ENCODE data around the gene ZNF862. TPM values are rescaled to one million over a fixed set of nuclear protein-coding genes. Genes with fewer than 3 reads are reported as not detected.

Gene ZNF862
- total RNA-seq, 1 experiment from 2014 or later = 3.6 TPM

DNA sequence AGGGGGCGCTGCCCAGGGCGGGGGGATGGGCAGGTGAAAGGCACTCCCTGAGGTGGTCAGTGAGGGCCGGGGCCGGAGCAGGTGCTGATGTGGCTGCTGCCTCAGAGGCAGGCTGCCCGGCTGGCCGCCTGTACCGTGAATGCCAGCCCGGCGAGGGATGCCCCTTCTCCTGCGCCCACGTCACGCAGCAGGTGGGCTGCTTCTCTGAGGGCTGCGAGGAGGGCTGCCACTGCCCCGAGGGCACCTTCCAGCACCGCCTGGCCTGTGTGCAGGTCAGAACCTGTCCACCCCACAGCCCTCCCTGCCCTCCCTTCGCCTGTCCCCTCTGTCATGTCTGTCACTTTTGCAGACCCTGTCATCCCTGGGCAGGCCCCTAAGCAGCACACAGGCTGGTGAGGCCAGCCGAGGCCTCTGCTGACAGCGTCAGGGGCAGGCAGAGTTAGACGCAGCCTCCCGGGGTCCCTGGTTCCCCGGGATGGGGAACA, 21.9 kb upstream of the ZNF862 start (continued):
- TF ChIP-seq, protein P1, sequence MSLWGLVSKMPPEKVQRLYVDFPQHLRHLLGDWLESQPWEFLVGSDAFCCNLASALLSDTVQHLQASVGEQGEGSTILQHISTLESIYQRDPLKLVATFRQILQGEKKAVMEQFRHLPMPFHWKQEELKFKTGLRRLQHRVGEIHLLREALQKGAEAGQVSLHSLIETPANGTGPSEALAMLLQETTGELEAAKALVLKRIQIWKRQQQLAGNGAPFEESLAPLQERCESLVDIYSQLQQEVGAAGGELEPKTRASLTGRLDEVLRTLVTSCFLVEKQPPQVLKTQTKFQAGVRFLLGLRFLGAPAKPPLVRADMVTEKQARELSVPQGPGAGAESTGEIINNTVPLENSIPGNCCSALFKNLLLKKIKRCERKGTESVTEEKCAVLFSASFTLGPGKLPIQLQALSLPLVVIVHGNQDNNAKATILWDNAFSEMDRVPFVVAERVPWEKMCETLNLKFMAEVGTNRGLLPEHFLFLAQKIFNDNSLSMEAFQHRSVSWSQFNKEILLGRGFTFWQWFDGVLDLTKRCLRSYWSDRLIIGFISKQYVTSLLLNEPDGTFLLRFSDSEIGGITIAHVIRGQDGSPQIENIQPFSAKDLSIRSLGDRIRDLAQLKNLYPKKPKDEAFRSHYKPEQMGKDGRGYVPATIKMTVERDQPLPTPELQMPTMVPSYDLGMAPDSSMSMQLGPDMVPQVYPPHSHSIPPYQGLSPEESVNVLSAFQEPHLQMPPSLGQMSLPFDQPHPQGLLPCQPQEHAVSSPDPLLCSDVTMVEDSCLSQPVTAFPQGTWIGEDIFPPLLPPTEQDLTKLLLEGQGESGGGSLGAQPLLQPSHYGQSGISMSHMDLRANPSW (CRISPR knock-in tag; conservative IDR thresholded peaks at IDR 0.05; ENCODE audit: low read depth) = no peak
- TF ChIP-seq, protein P2, sequence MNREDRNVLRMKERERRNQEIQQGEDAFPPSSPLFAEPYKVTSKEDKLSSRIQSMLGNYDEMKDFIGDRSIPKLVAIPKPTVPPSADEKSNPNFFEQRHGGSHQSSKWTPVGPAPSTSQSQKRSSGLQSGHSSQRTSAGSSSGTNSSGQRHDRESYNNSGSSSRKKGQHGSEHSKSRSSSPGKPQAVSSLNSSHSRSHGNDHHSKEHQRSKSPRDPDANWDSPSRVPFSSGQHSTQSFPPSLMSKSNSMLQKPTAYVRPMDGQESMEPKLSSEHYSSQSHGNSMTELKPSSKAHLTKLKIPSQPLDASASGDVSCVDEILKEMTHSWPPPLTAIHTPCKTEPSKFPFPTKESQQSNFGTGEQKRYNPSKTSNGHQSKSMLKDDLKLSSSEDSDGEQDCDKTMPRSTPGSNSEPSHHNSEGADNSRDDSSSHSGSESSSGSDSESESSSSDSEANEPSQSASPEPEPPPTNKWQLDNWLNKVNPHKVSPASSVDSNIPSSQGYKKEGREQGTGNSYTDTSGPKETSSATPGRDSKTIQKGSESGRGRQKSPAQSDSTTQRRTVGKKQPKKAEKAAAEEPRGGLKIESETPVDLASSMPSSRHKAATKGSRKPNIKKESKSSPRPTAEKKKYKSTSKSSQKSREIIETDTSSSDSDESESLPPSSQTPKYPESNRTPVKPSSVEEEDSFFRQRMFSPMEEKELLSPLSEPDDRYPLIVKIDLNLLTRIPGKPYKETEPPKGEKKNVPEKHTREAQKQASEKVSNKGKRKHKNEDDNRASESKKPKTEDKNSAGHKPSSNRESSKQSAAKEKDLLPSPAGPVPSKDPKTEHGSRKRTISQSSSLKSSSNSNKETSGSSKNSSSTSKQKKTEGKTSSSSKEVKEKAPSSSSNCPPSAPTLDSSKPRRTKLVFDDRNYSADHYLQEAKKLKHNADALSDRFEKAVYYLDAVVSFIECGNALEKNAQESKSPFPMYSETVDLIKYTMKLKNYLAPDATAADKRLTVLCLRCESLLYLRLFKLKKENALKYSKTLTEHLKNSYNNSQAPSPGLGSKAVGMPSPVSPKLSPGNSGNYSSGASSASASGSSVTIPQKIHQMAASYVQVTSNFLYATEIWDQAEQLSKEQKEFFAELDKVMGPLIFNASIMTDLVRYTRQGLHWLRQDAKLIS (CRISPR knock-in tag; IDR thresholded peaks at IDR 0.05; ENCODE audit: borderline replicate concordance) = no peak
- TF ChIP-seq ZSCAN18 (CRISPR knock-in tag; IDR thresholded peaks at IDR 0.05) (no peak), SOX15 (CRISPR knock-in tag; IDR thresholded peaks at IDR 0.05) (no peak)

DNA sequence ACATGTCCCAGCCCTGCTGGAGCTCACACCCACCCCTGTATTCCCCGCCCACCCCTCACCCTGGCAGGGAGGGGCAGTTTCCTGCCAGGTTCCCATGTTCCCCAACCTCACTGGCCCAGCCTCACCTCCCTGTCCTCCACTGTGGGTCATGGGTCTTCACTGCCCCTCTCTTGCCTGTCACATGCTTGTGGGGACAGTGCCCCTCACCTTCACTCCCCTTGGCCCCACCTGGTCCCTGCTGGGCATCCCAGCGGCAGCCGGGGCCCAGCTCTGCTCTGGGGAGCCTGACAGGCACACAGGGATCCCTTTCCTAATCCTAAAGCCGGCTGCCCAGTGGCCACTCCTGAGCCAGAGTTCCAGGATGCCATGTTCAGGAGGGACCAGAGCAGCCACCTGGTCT, 21.4 kb upstream of the ZNF862 start:
- DNase-seq (ENCODE audit: low spot score) = no peak
- no peak for ATAC-seq
- Mint-ChIP-seq H3K27me3 (ENCODE audit: low read depth) (no peaks in the 10 kb centered on the region), H3K4me3 (no peak overlapping the region), H3K36me3 (no peaks in the 10 kb centered on the region), H3K4me1 (no peaks in the 10 kb centered on the region), H3K9me3 (no peaks in the 10 kb centered on the region), H3K27ac (no peak overlapping the region)
- ChIA-PET POLR2A (no interaction called here), CTCF (interaction anchor here (0.9 to 3.1 kb wide), 4 partner anchors 10 to 38 kb away, joined by 3 to 20 read pairs (median 8); no protein-coding TSS in a partner anchor)
- TF ChIP-seq CDX4 (CRISPR knock-in tag; IDR thresholded peaks at IDR 0.05; ENCODE audit: borderline replicate concordance) (no peak), SMAD3 (CRISPR knock-in tag; IDR thresholded peaks at IDR 0.05; ENCODE audit: borderline replicate concordance) (no peak), ATF6 (CRISPR knock-in tag; IDR thresholded peaks at IDR 0.05) (no peak), TEAD4 (CRISPR knock-in tag; IDR thresholded peaks at IDR 0.05) (no peak), KAT7 (CRISPR knock-in tag; IDR thresholded peaks at IDR 0.05; ENCODE audit: borderline replicate concordance) (no peak), ZNF532 (CRISPR knock-in tag; IDR thresholded peaks at IDR 0.05; ENCODE audit: borderline replicate concordance) (no peak), HMGA2 (CRISPR knock-in tag; IDR thresholded peaks at IDR 0.05) (no peak), MYBL2 (CRISPR knock-in tag; IDR thresholded peaks at IDR 0.05) (no peak), TP53 (CRISPR knock-in tag; IDR thresholded peaks at IDR 0.05) (no peak), CBFB (CRISPR knock-in tag; IDR thresholded peaks at IDR 0.05; ENCODE audit: low read depth) (no peak), USF2 (CRISPR knock-in tag; IDR thresholded peaks at IDR 0.05) (no peak), MXD4 (CRISPR knock-in tag; IDR thresholded peaks at IDR 0.05; ENCODE audit: borderline replicate concordance) (no peak), ZNF219 (CRISPR knock-in tag; IDR thresholded peaks at IDR 0.05; ENCODE audit: borderline replicate concordance) (no peak)
- TF ChIP-seq, protein P3, sequence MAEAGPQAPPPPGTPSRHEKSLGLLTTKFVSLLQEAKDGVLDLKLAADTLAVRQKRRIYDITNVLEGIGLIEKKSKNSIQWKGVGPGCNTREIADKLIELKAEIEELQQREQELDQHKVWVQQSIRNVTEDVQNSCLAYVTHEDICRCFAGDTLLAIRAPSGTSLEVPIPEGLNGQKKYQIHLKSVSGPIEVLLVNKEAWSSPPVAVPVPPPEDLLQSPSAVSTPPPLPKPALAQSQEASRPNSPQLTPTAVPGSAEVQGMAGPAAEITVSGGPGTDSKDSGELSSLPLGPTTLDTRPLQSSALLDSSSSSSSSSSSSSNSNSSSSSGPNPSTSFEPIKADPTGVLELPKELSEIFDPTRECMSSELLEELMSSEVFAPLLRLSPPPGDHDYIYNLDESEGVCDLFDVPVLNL (CRISPR knock-in tag; IDR thresholded peaks at IDR 0.05; ENCODE audit: borderline replicate concordance, low read depth) = no peak
